Left cardiac atrium (tissue), 4 donors: Measurements from ENCODE around the gene DSCAML1. TPM values are rescaled to one million over a fixed set of nuclear protein-coding genes. Genes with fewer than 3 reads are reported as not detected.

Source experiments
- ATAC-seq, 2 donors: fragments of 200-7000 bp; cut with Tn5 transposase; one replicate each; pipeline ENCODE4 v1.9.1; 2020; ENCODE audit warnings: mild to moderate bottlenecking in 2 of 2, moderate library complexity in 2 of 2
- DNase-seq: peaks from one replicate; pipeline ENCODE4 v3.0.0-alpha.2; 2020
- intact Hi-C, 2 donors: fragments of 100-400 bp; cut with DNase I; formaldehyde crosslinking; loops; one replicate each; pipeline versions ENCODE4 v1.14.1 to v1.15.1; 2022 to 2023
- total RNA-seq, 2 donors: library from RNA; stranded (reverse); fragmentation: NEBNext Ultra II Directional; extraction: Animal tissue kit (Norgen Biotek cat#: 25700); gene quantifications; one replicate each; pipeline ENCODE4 v1.2.1, GENCODE V29; 2021
- donor health status: DM: no; HTN: yes; CAD: no.
- donor health status: DM: no; HTN: yes; CAD: no; lungs with severe emphysema.
- donor health status: DM: yes; HTN: yes; CAD: no.
- donor health status: Dilated cardiomyopathy.

Gene DSCAML1
- total RNA-seq, 2 donors from 2014 or later: 0.76 to 0.88 TPM

GRCh38 chr11:117663821-117664220 lies 133.2 kb downstream of the DSCAML1 start:
- DNase-seq (no peak), ATAC-seq (peak in 1 of 2 donors; percentile 26)
- intact Hi-C loops: no loop called here

GRCh38 chr11:117663414-117663813 lies 133.6 kb downstream of the DSCAML1 start:
- DNase-seq (no peak), ATAC-seq (peak in 1 of 2 donors; percentile 36)
- intact Hi-C loops: no loop called here

GRCh38 chr11:117662671-117663269 lies 134.2 kb downstream of the DSCAML1 start:
- no peak for ATAC-seq
- intact Hi-C loops: no loop called here
- DNase-seq: no peak

GRCh38 chr11:117662255-117662654 lies 134.8 kb downstream of the DSCAML1 start:
- DNase-seq: no peak
- ATAC-seq: no peak
- intact Hi-C loops: no loop called here

- intact Hi-C loops: no loop called here
- ATAC-seq (no peak), DNase-seq (no peak)
These were observed 138.2 kb downstream of the DSCAML1 start for GRCh38 chr11:117658809-117659208.

- peak; percentile 54 for DNase-seq
These were observed 139.2 kb downstream of the DSCAML1 start for GRCh38 chr11:117657794-117658193.

GRCh38 chr11:117654281-117655255 lies 142.4 kb downstream of the DSCAML1 start:
- DNase-seq: no peak
- intact Hi-C loops: no loop called here
- ATAC-seq: no peak

More at GRCh38 chr11:117657794-117658193, 139.2 kb downstream of the DSCAML1 start:
- ATAC-seq: peak; percentile 65 to 78
- intact Hi-C loops: no loop called here

GRCh38 chr11:117652521-117652920 lies 144.5 kb downstream of the DSCAML1 start:
- no peak for DNase-seq
- intact Hi-C loops: no loop called here
- no peak for ATAC-seq

- intact Hi-C loops: no loop called here
- DNase-seq (no peak), ATAC-seq (no peak)
These were observed 147.5 kb downstream of the DSCAML1 start for GRCh38 chr11:117649296-117650055.

GRCh38 chr11:117647872-117648271 lies 149.1 kb downstream of the DSCAML1 start:
- DNase-seq: no peak
- intact Hi-C loops: no loop called here
- ATAC-seq: no peak

- ATAC-seq: no peak
- DNase-seq: no peak
- intact Hi-C loops: no loop called here
These were observed 149.8 kb downstream of the DSCAML1 start for GRCh38 chr11:117647207-117647606.

- ATAC-seq (no peak), DNase-seq (no peak)
- intact Hi-C loops: no loop called here
These were observed 150.6 kb downstream of the DSCAML1 start for GRCh38 chr11:117646411-117646810.

- DNase-seq (no peak), ATAC-seq (no peak)
- intact Hi-C loops: no loop called here
These were observed 152.4 kb downstream of the DSCAML1 start for GRCh38 chr11:117644403-117645155.

- intact Hi-C loops: no loop called here
- ATAC-seq (peak; percentile 42 to 53), DNase-seq (no peak)
These were observed 153.3 kb downstream of the DSCAML1 start for GRCh38 chr11:117643606-117644300.

GRCh38 chr11:117642835-117643234 lies 154.2 kb downstream of the DSCAML1 start:
- DNase-seq: no peak
- ATAC-seq: no peak
- intact Hi-C loops: no loop called here

- DNase-seq (no peak), ATAC-seq (no peak)
- intact Hi-C loops: no loop called here
These were observed 154.6 kb downstream of the DSCAML1 start for GRCh38 chr11:117642396-117642795.

GRCh38 chr11:117641008-117641915 lies 155.8 kb downstream of the DSCAML1 start:
- ATAC-seq (no peak), DNase-seq (no peak)
- intact Hi-C loops: no loop called here
